NOMO-1 (cell line): ENCODE results near the gene LRRC15.

Experiments used
- DNase-seq, 2 experiments: peaks; one replicate each; lab custom pipeline; 2025; ENCODE audit not compliant: unreplicated experiment in 2 of 2; lab: John Stamatoyannopoulos, UW

LRRC15 gene

DNA sequence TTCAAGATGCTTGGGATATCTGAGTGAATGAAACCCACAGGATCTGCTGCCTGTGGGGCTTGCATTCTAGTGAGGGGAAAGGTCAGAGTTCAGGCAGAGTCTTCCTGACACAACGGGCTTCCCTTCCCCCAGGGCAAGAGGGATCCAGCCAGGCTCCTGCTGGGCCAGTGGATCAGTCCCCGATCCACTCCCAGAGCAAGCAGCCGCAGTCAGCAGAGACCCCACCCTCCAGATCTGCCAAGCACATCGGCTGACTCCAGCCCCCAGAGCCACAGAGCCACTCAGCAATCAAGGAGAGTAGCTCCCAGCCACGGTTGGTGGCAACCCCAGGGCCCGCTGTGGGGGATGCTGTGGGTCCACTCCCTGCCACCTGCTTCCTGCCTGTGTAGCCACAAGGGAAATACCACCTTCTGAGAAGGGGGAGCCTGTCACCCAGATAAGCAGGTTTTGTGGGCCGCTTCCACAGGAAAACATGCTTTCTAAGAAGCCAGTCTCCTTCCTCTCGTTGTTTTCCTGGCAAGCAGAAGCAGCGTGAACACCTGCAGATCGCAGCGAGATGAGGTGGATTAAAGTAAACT, 63.3 kb downstream of the LRRC15 start:
- DNase-seq = no peak

DNA sequence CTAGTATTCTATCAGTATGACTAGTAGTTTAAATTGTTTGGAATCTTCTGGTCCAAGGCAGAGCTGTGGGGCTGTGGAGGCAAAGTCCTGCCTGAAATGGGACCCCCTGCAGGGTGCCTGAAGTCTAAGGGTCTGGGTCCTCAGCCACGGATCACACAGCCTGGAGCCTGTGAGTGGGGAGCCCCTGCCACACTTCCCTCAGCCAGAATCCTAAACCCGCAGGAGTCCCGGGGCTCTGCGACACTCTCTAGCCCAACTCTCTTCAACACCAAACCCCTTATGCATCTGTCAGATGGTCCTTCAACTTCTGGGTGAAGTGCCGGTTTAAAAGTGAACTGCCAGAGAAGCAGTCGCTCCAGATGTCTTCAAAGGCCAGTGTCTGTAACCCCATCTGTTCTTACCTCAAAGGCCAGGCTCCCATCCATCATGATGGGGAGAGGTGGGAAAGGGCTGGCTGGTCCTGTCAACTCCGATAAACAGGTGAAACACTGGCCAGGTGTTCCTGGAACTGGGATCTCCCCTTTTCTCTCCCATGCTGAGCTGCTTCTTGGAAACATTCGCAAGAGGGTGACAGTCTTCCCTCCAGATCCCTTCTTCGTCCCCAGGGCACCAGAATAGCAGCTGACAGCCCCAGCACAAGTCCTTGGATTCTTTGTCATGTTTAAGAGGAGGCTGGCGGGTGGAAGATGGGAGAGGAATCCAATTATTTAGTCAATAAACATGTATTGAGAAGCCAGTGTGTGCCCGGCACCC, 64.0 kb downstream of the LRRC15 start:
- no peak for DNase-seq
